A673 (cell line): ENCODE data around the gene CPNE5. TPM values are rescaled to one million over a fixed set of nuclear protein-coding genes. Genes with fewer than 3 reads are reported as not detected.

Experiments used
- BruUV-seq: library from RNA; stranded (reverse); fragments of 400-500 nt; replicated peaks from 2 replicates; lab custom pipeline; 2021; lab: Mats Ljungman, UMichigan
- CTCF ChIA-PET: fragments of 300-600 bp; sonication (Branson Sonifier 250); formaldehyde crosslinking; loops from one replicate; lab custom pipeline; 2022; ENCODE audit warnings: antibody characterized with exemption; lab: Charles Lee
- POLR2A ChIA-PET: fragments of 300-600 bp; sonication (Branson Sonifier 250); formaldehyde crosslinking; loops from one replicate; lab custom pipeline; 2022; ENCODE audit warnings: antibody characterized with exemption; ENCODE audit not compliant: low non-redundant PET; lab: Charles Lee
- DNase-seq: peaks from one replicate; pipeline ENCODE4 v3.0.0-alpha.2; 2015; ENCODE audit warnings: low spot score
- H3K27ac ChIP-seq: fragments of 200-600 bp; sonication (generic); 2 replicates; pipeline ENCODE4 v1.5.1; 2016; ENCODE audit warnings: mixed run types, low read depth, mild to moderate bottlenecking, mixed read lengths, antibody characterized with exemption, low read length; ENCODE audit not compliant: poor library complexity, severe bottlenecking
- H3K27me3 ChIP-seq: fragments of 200-600 bp; sonication (generic); replicated peaks from 2 replicates; pipeline ENCODE4 v1.6.1; 2017; ENCODE audit warnings: mixed run types, low read depth, mild to moderate bottlenecking, mixed read lengths, antibody characterized with exemption, low read length; ENCODE audit not compliant: insufficient read depth, poor library complexity
- H3K36me3 ChIP-seq: fragments of 200-600 bp; sonication (generic); 2 replicates; pipeline ENCODE4 v1.6.1; 2016; ENCODE audit warnings: mixed run types, mild to moderate bottlenecking, mixed read lengths, antibody characterized with exemption, low read length; ENCODE audit not compliant: insufficient read depth, poor library complexity, severe bottlenecking
- H3K4me1 ChIP-seq: fragments of 200-600 bp; sonication (generic); 2 replicates; pipeline ENCODE4 v1.6.1; 2017; ENCODE audit warnings: mixed run types, mild to moderate bottlenecking, mixed read lengths, antibody characterized with exemption, low read length; ENCODE audit not compliant: insufficient read depth, poor library complexity, severe bottlenecking
- H3K4me3 ChIP-seq: fragments of 200-600 bp; sonication (generic); 2 replicates; pipeline ENCODE4 v1.5.1; 2016; ENCODE audit warnings: low read depth, mixed run types, mild to moderate bottlenecking, mixed read lengths, low read length; ENCODE audit not compliant: poor library complexity, severe bottlenecking
- H3K9me3 ChIP-seq: fragments of 200-600 bp; sonication (generic); 2 replicates; pipeline ENCODE4 v1.6.1; 2016; ENCODE audit warnings: mixed run types, low read depth, mild to moderate bottlenecking, mixed read lengths, antibody characterized with exemption, low read length; ENCODE audit not compliant: poor library complexity, severe bottlenecking
- EZH2 ChIP-seq: fragments of 200-600 bp; sonication (generic); IDR thresholded peaks from 2 replicates; pipeline ENCODE4 v1.6.1; 2017; ENCODE audit warnings: borderline replicate concordance, low read depth, mild to moderate bottlenecking, mixed read lengths, antibody characterized with exemption, low read length; ENCODE audit not compliant: poor library complexity, severe bottlenecking
- intact Hi-C: fragments of 100-400 bp; cut with micrococcal nuclease; formaldehyde crosslinking; loops from one replicate; pipeline ENCODE4 v1.10.0; 2022; ENCODE audit not compliant: unreplicated experiment
- total RNA-seq: library from RNA; stranded (reverse); gene quantifications from 2 replicates; pipeline ENCODE4 v1.2.3, GENCODE V29; 2021
- TF ChIP-seq, protein P1 (sequence below): fragments of 300-800, 200-600 bp; sonication (generic); conservative IDR thresholded peaks from 2 replicates; pipeline ENCODE4 v1.5.1; 2017; ENCODE audit warnings: low read depth, mild to moderate bottlenecking, antibody characterized with exemption, low read length, moderate library complexity, mixed read lengths

Gene CPNE5
- total RNA-seq, 1 experiment from 2014 or later = 0.13 TPM

DNA sequence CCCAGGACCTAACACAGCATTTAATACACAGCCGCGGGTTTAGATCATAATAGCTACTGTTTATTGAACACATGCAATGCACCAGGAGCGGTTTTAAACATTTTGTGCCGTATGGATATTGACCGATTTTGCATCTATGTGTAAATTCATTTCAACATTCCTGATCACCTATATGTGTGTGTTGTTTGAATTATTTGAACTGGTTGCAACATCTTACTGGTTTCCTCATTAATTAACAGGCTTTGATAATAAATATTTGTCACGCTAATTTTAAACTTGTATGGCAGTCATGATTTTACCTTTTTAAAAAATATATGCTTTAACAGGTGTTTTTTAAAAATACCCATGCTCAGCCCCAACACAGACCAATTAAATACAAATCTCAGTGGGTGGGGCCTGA lies 35.8 kb downstream of the CPNE5 start:
- TF ChIP-seq, protein P1, sequence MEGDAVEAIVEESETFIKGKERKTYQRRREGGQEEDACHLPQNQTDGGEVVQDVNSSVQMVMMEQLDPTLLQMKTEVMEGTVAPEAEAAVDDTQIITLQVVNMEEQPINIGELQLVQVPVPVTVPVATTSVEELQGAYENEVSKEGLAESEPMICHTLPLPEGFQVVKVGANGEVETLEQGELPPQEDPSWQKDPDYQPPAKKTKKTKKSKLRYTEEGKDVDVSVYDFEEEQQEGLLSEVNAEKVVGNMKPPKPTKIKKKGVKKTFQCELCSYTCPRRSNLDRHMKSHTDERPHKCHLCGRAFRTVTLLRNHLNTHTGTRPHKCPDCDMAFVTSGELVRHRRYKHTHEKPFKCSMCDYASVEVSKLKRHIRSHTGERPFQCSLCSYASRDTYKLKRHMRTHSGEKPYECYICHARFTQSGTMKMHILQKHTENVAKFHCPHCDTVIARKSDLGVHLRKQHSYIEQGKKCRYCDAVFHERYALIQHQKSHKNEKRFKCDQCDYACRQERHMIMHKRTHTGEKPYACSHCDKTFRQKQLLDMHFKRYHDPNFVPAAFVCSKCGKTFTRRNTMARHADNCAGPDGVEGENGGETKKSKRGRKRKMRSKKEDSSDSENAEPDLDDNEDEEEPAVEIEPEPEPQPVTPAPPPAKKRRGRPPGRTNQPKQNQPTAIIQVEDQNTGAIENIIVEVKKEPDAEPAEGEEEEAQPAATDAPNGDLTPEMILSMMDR = no peak
- no peak for TF ChIP-seq EZH2
- no peaks in the 10 kb centered on the region for H3K9me3 ChIP-seq
- CTCF ChIA-PET = no interaction called here
- H3K27me3 ChIP-seq = no peaks in the 10 kb centered on the region
- no peaks in the 10 kb centered on the region for H3K4me1 ChIP-seq
- no peak overlapping the region for H3K4me3 ChIP-seq
- no peak overlapping the region for H3K27ac ChIP-seq
- no TSS peak for BruUV-seq
- POLR2A ChIA-PET = no interaction called here
- DNase-seq = no peak
- intact Hi-C loops = no loop called here
- no peaks in the 10 kb centered on the region for H3K36me3 ChIP-seq

- H3K9me3 ChIP-seq = no peaks in the 10 kb centered on the region
- TF ChIP-seq, protein P1 = no peak
- TF ChIP-seq EZH2 = no peak
- ChIA-PET POLR2A (no interaction called here), CTCF (interaction anchor here (0.6 kb wide), 1 partner anchor 177 kb away, joined by 5 read pairs; no protein-coding TSS in a partner anchor)
- no peak overlapping the region for H3K27ac ChIP-seq
- no peak overlapping the region for H3K4me3 ChIP-seq
- H3K4me1 ChIP-seq = no peaks in the 10 kb centered on the region
- no peaks in the 10 kb centered on the region for H3K27me3 ChIP-seq
- BruUV-seq = no TSS peak
- H3K36me3 ChIP-seq = no peaks in the 10 kb centered on the region
- intact Hi-C loops = no loop called here
- DNase-seq = peak; percentile 12
These were observed 38.8 kb downstream of the CPNE5 start for GRCh38 chr6:36800223-36801076.

DNA sequence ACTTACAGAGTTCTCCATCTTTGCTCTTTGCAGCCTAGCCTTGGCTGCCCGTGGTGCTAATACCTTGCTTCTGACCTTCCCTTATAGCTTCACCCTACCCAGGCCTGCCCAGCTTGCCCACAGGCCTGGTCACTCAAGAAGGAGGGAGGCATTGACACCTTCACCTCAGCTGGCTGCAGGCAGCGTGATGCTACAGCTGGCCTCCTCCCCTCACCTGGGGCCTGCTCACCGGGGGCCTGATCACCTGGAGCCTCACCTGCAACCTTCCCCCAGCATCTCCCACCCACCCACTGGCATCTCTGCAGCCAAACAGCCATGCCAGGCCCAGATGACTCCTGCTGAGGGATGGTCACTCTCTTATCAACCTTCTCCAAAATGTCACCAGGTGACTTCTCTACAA lies 40.4 kb downstream of the CPNE5 start:
- BruUV-seq = no TSS peak
- no peak for DNase-seq
- ChIA-PET POLR2A (no interaction called here), CTCF (no interaction called here)
- Histone ChIP-seq H3K4me1 (no peaks in the 10 kb centered on the region), H3K9me3 (no peaks in the 10 kb centered on the region), H3K27ac (no peak overlapping the region), H3K4me3 (no peak overlapping the region), H3K27me3 (no peaks in the 10 kb centered on the region), H3K36me3 (no peaks in the 10 kb centered on the region)
- TF ChIP-seq, protein P1 = no peak
- TF ChIP-seq EZH2 = no peak
- intact Hi-C loops = no loop called here
